HEK293 (cell line): Measurements from ENCODE around the gene ZNF469.

Source experiments
- CTCF ChIA-PET: fragments of 350-600 bp; formaldehyde crosslinking; extraction: SDS; loops from one replicate; lab custom pipeline; 2021; ENCODE audit warnings: antibody characterized with exemption; lab: Yijun Ruan, JAX
- POLR2A ChIA-PET: fragments of 300-600 bp; formaldehyde crosslinking; extraction: SDS; loops from one replicate; lab custom pipeline; 2020; ENCODE audit warnings: antibody characterized with exemption, inconsistent platforms; lab: Yijun Ruan, JAX
- H3K27ac ChIP-seq: fragments of 200-500 bp; sonication (Bioruptor generic); 2 replicates; pipeline ENCODE4 v1.5.1; 2014; ENCODE audit warnings: low read depth, low read length, control low read depth, inconsistent platforms; ENCODE audit errors: extremely low read depth
- H3K36me3 ChIP-seq, 2 experiments: fragments of 200-500 bp in 1 of 2; sonication (Bioruptor generic) in 1 of 2; 1 replicate in 1 of 2; 2 replicates in 1 of 2; pipeline ENCODE4 v1.5.1; 2014 to 2017; ENCODE audit warnings: inconsistent platforms in 2 of 2, low read length in 2 of 2; ENCODE audit not compliant: control insufficient read depth in 2 of 2, insufficient read depth in 1 of 2
- H3K4me1 ChIP-seq: fragments of 200-500 bp; sonication (Bioruptor generic); 2 replicates; pipeline ENCODE4 v1.5.1; 2014; ENCODE audit warnings: mild to moderate bottlenecking, low read length, inconsistent platforms; ENCODE audit not compliant: control insufficient read depth, insufficient read depth
- H3K4me3 ChIP-seq: 2 replicates; pipeline ENCODE4 v1.5.1; 2011; ENCODE audit warnings: low read depth, mild to moderate bottlenecking, control low read depth, low read length, moderate library complexity
- H3K9me3 ChIP-seq: fragments of 200-500 bp; sonication (Bioruptor generic); 2 replicates; pipeline ENCODE4 v1.5.1; 2014; ENCODE audit warnings: low read depth, low read length, inconsistent platforms; ENCODE audit not compliant: control insufficient read depth, insufficient read depth
- KLF8 ChIP-seq: fragments of 450-650 bp; formaldehyde crosslinking; IDR thresholded peaks from 2 replicates; pipeline ENCODE4 v1.5.1; 2016; ENCODE audit warnings: missing biosample characterization, missing genetic modification characterization
- OSR2 ChIP-seq: fragments of 450-650 bp; formaldehyde crosslinking; IDR thresholded peaks from 2 replicates; pipeline ENCODE4 v1.5.1; 2016; ENCODE audit warnings: missing biosample characterization, missing genetic modification characterization
- PRDM1 ChIP-seq: fragments of 450-650 bp; formaldehyde crosslinking; IDR thresholded peaks from 2 replicates; pipeline ENCODE4; 2016; ENCODE audit warnings: missing biosample characterization, missing genetic modification characterization
- SCRT2 ChIP-seq: fragments of 450-650 bp; formaldehyde crosslinking; IDR thresholded peaks from 2 replicates; pipeline ENCODE4 v1.5.1; 2016; ENCODE audit warnings: missing biosample characterization, missing genetic modification characterization
- SETDB1 ChIP-seq: IDR thresholded peaks from one replicate; pipeline ENCODE4 v1.6.1; 2017; ENCODE audit warnings: mild to moderate bottlenecking, low read length, moderate library complexity, mixed read lengths; ENCODE audit not compliant: insufficient read length
- YY1 ChIP-seq: fragments of 450-650 bp; formaldehyde crosslinking; IDR thresholded peaks from 2 replicates; pipeline ENCODE4 v1.5.1; 2018; ENCODE audit warnings: missing biosample characterization, missing genetic modification characterization
- YY2 ChIP-seq: fragments of 450-650 bp; formaldehyde crosslinking; IDR thresholded peaks from 2 replicates; pipeline ENCODE4 v1.5.1; 2016; ENCODE audit warnings: missing biosample characterization, missing genetic modification characterization
- ZBTB17 ChIP-seq: fragments of 450-650 bp; formaldehyde crosslinking; IDR thresholded peaks from 2 replicates; pipeline ENCODE4 v1.5.1; 2016; ENCODE audit warnings: missing biosample characterization, missing genetic modification characterization
- ZEB2 ChIP-seq: fragments of 450-650 bp; formaldehyde crosslinking; IDR thresholded peaks from 2 replicates; pipeline ENCODE4 v1.5.1; 2016; ENCODE audit warnings: missing biosample characterization, missing genetic modification characterization
- ZNF112 ChIP-seq: fragments of 450-650 bp; formaldehyde crosslinking; IDR thresholded peaks from 2 replicates; pipeline ENCODE4 v1.5.0; 2017; ENCODE audit warnings: missing biosample characterization, missing genetic modification characterization
- ZNF121 ChIP-seq: fragments of 450-650 bp; formaldehyde crosslinking; IDR thresholded peaks from 2 replicates; pipeline ENCODE4 v1.5.1; 2016; ENCODE audit warnings: missing biosample characterization, missing genetic modification characterization
- ZNF133 ChIP-seq: fragments of 450-650 bp; formaldehyde crosslinking; IDR thresholded peaks from 2 replicates; pipeline ENCODE4 v1.5.1; 2016; ENCODE audit warnings: missing biosample characterization, missing genetic modification characterization
- ZNF169 ChIP-seq: fragments of 450-650 bp; formaldehyde crosslinking; IDR thresholded peaks from 2 replicates; pipeline ENCODE4 v1.5.1; 2016; ENCODE audit warnings: missing biosample characterization, missing genetic modification characterization
- ZNF2 ChIP-seq: fragments of 450-650 bp; formaldehyde crosslinking; IDR thresholded peaks from 2 replicates; pipeline ENCODE4 v1.5.1; 2016; ENCODE audit warnings: missing biosample characterization, missing genetic modification characterization
- ZNF274 ChIP-seq, 2 experiments: fragments of 200-500 bp in 1 of 2; fragments of 450-650 bp in 1 of 2; sonication (Bioruptor generic) in 1 of 2; formaldehyde crosslinking in 1 of 2; IDR thresholded peaks; 2 replicates each; pipeline versions ENCODE4 v1.5.1 to v1.6.1; 2014 to 2016; ENCODE audit warnings: borderline replicate concordance in 1 of 2, inconsistent platforms in 1 of 2, low read length in 1 of 2, missing biosample characterization in 1 of 2, missing genetic modification characterization in 1 of 2
- ZNF48 ChIP-seq: fragments of 450-650 bp; formaldehyde crosslinking; IDR thresholded peaks from 2 replicates; pipeline ENCODE4 v1.5.1; 2016; ENCODE audit warnings: missing biosample characterization, missing genetic modification characterization
- ZNF529 ChIP-seq: fragments of 450-650 bp; formaldehyde crosslinking; IDR thresholded peaks from 2 replicates; pipeline ENCODE4 v1.5.1; 2017; ENCODE audit warnings: missing genetic modification characterization, missing biosample characterization; ENCODE audit not compliant: insufficient replicate concordance
- ZNF623 ChIP-seq: fragments of 450-650 bp; formaldehyde crosslinking; IDR thresholded peaks from 2 replicates; pipeline ENCODE4 v1.5.1; 2016; ENCODE audit warnings: missing biosample characterization, missing genetic modification characterization
- ZNF776 ChIP-seq: fragments of 450-650 bp; formaldehyde crosslinking; IDR thresholded peaks from 2 replicates; pipeline ENCODE4 v1.5.0; 2017; ENCODE audit warnings: missing biosample characterization, missing genetic modification characterization, borderline replicate concordance
- ZNF785 ChIP-seq: fragments of 450-650 bp; formaldehyde crosslinking; IDR thresholded peaks from 2 replicates; pipeline ENCODE4 v1.5.1; 2016; ENCODE audit warnings: missing biosample characterization, missing genetic modification characterization
- ZNF837 ChIP-seq: fragments of 450-650 bp; formaldehyde crosslinking; IDR thresholded peaks from 2 replicates; pipeline ENCODE4 v1.5.1; 2016; ENCODE audit warnings: missing biosample characterization, missing genetic modification characterization
- TF ChIP-seq, protein P1 (sequence below): fragments of 450-650 bp; formaldehyde crosslinking; IDR thresholded peaks from 2 replicates; pipeline ENCODE4 v1.5.1; 2016; ENCODE audit warnings: missing biosample characterization, missing genetic modification characterization, borderline replicate concordance
- TF ChIP-seq, protein P2 (sequence below): fragments of 450-650 bp; formaldehyde crosslinking; IDR thresholded peaks from 2 replicates; pipeline ENCODE4 v1.5.1; 2016; ENCODE audit warnings: missing biosample characterization, missing genetic modification characterization
- TF ChIP-seq, protein P3 (sequence below): fragments of 450-650 bp; formaldehyde crosslinking; IDR thresholded peaks from 2 replicates; pipeline ENCODE4 v1.5.1; 2016; ENCODE audit warnings: missing biosample characterization, missing genetic modification characterization
- TF ChIP-seq, protein P4 (sequence below): fragments of 450-650 bp; formaldehyde crosslinking; IDR thresholded peaks from 2 replicates; pipeline ENCODE4 v1.5.1; 2016; ENCODE audit warnings: missing biosample characterization, missing genetic modification characterization, borderline replicate concordance
- TF ChIP-seq, protein P5 (sequence below): fragments of 450-650 bp; IDR thresholded peaks from 2 replicates; pipeline ENCODE4 v1.5.1; 2018; ENCODE audit warnings: missing biosample characterization, missing genetic modification characterization

The ZNF469 gene

DNA sequence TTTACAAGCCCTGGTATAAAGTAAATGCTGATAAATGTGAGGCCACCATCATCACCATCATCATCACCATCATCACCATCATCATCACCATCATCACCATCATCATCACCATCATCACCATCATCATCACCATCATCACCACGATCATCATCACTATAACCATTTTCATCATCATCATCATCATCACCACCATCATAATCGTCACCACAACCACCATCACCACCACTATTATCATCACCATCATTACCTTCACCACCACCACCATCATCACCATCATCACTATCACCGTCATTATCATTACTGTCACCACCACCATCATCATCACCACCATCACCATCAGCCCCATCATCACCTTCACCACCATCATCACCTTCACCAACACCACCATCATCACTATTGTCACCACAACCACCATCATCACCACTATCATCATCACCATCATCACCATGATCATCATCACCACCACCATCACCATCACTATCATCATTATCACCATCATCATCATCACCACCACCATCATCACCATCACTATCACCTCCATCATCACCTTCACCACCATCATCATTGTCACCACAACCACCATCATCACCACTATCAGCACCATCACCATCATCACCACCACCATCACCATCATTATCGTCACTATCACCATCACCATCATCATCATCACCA lies 16.6 kb upstream of the ZNF469 start:
- POLR2A ChIA-PET, result no interaction called here
- no peak overlapping the region for H3K4me3 ChIP-seq
- H3K27ac ChIP-seq, result no peak overlapping the region
- CTCF ChIA-PET, result no interaction called here
- H3K9me3 ChIP-seq, result no peaks in the 10 kb centered on the region
- H3K36me3 ChIP-seq, result no peaks in the 10 kb centered on the region
- no peaks in the 10 kb centered on the region for H3K4me1 ChIP-seq
- TF ChIP-seq, protein P1, sequence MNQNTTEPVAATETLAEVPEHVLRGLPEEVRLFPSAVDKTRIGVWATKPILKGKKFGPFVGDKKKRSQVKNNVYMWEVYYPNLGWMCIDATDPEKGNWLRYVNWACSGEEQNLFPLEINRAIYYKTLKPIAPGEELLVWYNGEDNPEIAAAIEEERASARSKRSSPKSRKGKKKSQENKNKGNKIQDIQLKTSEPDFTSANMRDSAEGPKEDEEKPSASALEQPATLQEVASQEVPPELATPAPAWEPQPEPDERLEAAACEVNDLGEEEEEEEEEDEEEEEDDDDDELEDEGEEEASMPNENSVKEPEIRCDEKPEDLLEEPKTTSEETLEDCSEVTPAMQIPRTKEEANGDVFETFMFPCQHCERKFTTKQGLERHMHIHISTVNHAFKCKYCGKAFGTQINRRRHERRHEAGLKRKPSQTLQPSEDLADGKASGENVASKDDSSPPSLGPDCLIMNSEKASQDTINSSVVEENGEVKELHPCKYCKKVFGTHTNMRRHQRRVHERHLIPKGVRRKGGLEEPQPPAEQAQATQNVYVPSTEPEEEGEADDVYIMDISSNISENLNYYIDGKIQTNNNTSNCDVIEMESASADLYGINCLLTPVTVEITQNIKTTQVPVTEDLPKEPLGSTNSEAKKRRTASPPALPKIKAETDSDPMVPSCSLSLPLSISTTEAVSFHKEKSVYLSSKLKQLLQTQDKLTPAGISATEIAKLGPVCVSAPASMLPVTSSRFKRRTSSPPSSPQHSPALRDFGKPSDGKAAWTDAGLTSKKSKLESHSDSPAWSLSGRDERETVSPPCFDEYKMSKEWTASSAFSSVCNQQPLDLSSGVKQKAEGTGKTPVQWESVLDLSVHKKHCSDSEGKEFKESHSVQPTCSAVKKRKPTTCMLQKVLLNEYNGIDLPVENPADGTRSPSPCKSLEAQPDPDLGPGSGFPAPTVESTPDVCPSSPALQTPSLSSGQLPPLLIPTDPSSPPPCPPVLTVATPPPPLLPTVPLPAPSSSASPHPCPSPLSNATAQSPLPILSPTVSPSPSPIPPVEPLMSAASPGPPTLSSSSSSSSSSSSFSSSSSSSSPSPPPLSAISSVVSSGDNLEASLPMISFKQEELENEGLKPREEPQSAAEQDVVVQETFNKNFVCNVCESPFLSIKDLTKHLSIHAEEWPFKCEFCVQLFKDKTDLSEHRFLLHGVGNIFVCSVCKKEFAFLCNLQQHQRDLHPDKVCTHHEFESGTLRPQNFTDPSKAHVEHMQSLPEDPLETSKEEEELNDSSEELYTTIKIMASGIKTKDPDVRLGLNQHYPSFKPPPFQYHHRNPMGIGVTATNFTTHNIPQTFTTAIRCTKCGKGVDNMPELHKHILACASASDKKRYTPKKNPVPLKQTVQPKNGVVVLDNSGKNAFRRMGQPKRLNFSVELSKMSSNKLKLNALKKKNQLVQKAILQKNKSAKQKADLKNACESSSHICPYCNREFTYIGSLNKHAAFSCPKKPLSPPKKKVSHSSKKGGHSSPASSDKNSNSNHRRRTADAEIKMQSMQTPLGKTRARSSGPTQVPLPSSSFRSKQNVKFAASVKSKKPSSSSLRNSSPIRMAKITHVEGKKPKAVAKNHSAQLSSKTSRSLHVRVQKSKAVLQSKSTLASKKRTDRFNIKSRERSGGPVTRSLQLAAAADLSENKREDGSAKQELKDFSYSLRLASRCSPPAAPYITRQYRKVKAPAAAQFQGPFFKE, result no peak
- no peak for TF ChIP-seq ZNF169 (tag by site-specific recombination)
- TF ChIP-seq KLF8 (tag by site-specific recombination), result no peak
- TF ChIP-seq SETDB1, result no peak
- TF ChIP-seq ZNF776 (tag by site-specific recombination), result peak; percentile 49; the same call in 1 of the 2 replicates
- no peak for TF ChIP-seq SCRT2
- no peak for TF ChIP-seq ZNF837
- TF ChIP-seq, protein P2, sequence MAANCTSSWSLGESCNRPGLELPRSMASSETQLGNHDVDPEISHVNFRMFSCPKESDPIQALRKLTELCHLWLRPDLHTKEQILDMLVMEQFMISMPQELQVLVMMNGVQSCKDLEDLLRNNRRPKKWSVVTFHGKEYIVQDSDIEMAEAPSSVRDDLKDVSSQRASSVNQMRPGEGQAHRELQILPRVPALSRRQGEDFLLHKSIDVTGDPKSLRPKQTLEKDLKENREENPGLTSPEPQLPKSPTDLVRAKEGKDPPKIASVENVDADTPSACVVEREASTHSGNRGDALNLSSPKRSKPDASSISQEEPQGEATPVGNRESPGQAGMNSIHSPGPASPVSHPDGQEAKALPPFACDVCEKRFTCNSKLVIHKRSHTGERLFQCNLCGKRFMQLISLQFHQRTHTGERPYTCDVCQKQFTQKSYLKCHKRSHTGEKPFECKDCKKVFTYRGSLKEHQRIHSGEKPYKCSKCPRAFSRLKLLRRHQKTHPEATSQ, result no peak
- no peak for TF ChIP-seq ZNF274 (IDR thresholded peaks at IDR 0.05; ENCODE audit: low read length)
- 0 out of 2 replicates have a peak, but pooled peaks have one; percentile 46 for TF ChIP-seq ZNF274 (tag by site-specific recombination; IDR thresholded peaks at IDR 0.05; ENCODE audit: borderline replicate concordance)
- TF ChIP-seq ZNF121, result no peak
- TF ChIP-seq YY1, result no peak
- no peak for TF ChIP-seq ZNF623 (tag by site-specific recombination)
- no peak for TF ChIP-seq OSR2 (tag by site-specific recombination)
- TF ChIP-seq, protein P3, sequence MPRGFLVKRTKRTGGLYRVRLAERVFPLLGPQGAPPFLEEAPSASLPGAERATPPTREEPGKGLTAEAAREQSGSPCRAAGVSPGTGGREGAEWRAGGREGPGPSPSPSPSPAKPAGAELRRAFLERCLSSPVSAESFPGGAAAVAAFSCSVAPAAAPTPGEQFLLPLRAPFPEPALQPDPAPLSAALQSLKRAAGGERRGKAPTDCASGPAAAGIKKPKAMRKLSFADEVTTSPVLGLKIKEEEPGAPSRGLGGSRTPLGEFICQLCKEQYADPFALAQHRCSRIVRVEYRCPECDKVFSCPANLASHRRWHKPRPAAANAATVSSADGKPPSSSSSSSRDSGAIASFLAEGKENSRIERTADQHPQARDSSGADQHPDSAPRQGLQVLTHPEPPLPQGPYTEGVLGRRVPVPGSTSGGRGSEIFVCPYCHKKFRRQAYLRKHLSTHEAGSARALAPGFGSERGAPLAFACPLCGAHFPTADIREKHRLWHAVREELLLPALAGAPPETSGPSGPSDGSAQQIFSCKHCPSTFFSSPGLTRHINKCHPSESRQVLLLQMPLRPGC (tag by site-specific recombination), result no peak
- TF ChIP-seq, protein P4, sequence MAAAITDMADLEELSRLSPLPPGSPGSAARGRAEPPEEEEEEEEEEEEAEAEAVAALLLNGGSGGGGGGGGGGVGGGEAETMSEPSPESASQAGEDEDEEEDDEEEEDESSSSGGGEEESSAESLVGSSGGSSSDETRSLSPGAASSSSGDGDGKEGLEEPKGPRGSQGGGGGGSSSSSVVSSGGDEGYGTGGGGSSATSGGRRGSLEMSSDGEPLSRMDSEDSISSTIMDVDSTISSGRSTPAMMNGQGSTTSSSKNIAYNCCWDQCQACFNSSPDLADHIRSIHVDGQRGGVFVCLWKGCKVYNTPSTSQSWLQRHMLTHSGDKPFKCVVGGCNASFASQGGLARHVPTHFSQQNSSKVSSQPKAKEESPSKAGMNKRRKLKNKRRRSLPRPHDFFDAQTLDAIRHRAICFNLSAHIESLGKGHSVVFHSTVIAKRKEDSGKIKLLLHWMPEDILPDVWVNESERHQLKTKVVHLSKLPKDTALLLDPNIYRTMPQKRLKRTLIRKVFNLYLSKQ (tag by site-specific recombination), result no peak
- no peak for TF ChIP-seq ZNF2 (tag by site-specific recombination)
- TF ChIP-seq PRDM1, result no peak
- peak; percentile 67; the same call in 1 of the 2 replicates for TF ChIP-seq ZNF785 (tag by site-specific recombination)
- TF ChIP-seq ZNF112 (tag by site-specific recombination), result no peak
- TF ChIP-seq YY2 (tag by site-specific recombination), result peak; percentile 35; the same call in 1 of the 2 replicates
- no peak for TF ChIP-seq ZNF529 (tag by site-specific recombination)
- TF ChIP-seq, protein P5, sequence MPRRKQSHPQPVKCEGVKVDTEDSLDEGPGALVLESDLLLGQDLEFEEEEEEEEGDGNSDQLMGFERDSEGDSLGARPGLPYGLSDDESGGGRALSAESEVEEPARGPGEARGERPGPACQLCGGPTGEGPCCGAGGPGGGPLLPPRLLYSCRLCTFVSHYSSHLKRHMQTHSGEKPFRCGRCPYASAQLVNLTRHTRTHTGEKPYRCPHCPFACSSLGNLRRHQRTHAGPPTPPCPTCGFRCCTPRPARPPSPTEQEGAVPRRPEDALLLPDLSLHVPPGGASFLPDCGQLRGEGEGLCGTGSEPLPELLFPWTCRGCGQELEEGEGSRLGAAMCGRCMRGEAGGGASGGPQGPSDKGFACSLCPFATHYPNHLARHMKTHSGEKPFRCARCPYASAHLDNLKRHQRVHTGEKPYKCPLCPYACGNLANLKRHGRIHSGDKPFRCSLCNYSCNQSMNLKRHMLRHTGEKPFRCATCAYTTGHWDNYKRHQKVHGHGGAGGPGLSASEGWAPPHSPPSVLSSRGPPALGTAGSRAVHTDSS (tag by site-specific recombination), result peak; percentile 97
- no peak for TF ChIP-seq ZNF133
- TF ChIP-seq ZNF48 (tag by site-specific recombination), result no peak
- no peak for TF ChIP-seq ZBTB17 (tag by site-specific recombination)
- no peak for TF ChIP-seq ZEB2
